Gastrocnemius medialis (tissue), 4 donors: ENCODE data around the gene EEF1A2. TPM values are rescaled to one million over a fixed set of nuclear protein-coding genes. Genes with fewer than 3 reads are reported as not detected.

ENCODE experiments used
- ATAC-seq, 2 donors: fragments of 150-250 bp; one replicate each; pipeline ENCODE4 v1.9.1; 2016
- DNase-seq, 2 donors: peaks; one replicate each; pipeline ENCODE4 v3.0.0-alpha.2; 2019
- H3K27ac ChIP-seq, 4 donors: fragments of 200-600 bp; sonication (generic); 1 replicate in 1 of 4; 2 replicates in 3 of 4; pipeline ENCODE4 v1.5.1; 2016 to 2018; ENCODE audit warnings: mild to moderate bottlenecking in 2 of 4, moderate library complexity in 1 of 4
- H3K27me3 ChIP-seq, 3 donors: fragments of 200-600 bp; sonication (generic) in 2 of 3; 1 replicate in 1 of 3; 2 replicates in 2 of 3; pipeline versions ENCODE4 v1.5.1 to v1.6.0; 2016 to 2019; ENCODE audit warnings: mild to moderate bottlenecking in 1 of 3, moderate library complexity in 1 of 3
- H3K36me3 ChIP-seq, 2 donors: fragments of 200-600 bp; sonication (generic) in 1 of 2; one replicate each; pipeline ENCODE4 v1.5.1; 2017 to 2018
- H3K4me1 ChIP-seq, 2 donors: fragments of 200-600 bp; sonication (generic) in 1 of 2; one replicate each; pipeline ENCODE4 v1.5.1; 2016 to 2017; ENCODE audit warnings: mild to moderate bottlenecking in 2 of 2
- H3K4me3 ChIP-seq, 4 donors: fragments of 200-600 bp; sonication (generic) in 3 of 4; 1 replicate in 1 of 4; 2 replicates in 3 of 4; pipeline ENCODE4 v1.5.1; 2016 to 2019; ENCODE audit warnings: mild to moderate bottlenecking in 2 of 4
- H3K9me3 ChIP-seq, 3 donors: fragments of 200-600 bp; sonication (generic) in 2 of 3; 1 replicate in 1 of 3; 2 replicates in 2 of 3; pipeline ENCODE4 v1.5.1; 2016 to 2019
- POLR2A ChIP-seq, 2 donors: fragments of 450-650 bp; IDR thresholded peaks; one replicate each; pipeline ENCODE4 v1.6.1; 2017; ENCODE audit warnings: antibody characterized with exemption in 2 of 2, mild to moderate bottlenecking in 2 of 2, moderate library complexity in 2 of 2
- in situ Hi-C, 4 donors: fragments of 200-750 bp; cut with MboI; loops; one replicate each; pipeline versions ENCODE4 v1.15.0 to v1.8.0; 2017; ENCODE audit warnings: low sequenced_read_pairs in 4 of 4
- intact Hi-C: fragments of 100-400 bp; cut with DNase I; formaldehyde crosslinking; loops from one replicate; pipeline ENCODE4 v1.15.1; 2023; ENCODE audit warnings: low total_unique reads
- total RNA-seq, 4 donors: library from RNA; depleted of rRNA; stranded (reverse); fragments of >200 nt; gene quantifications; one replicate each; pipeline versions ENCODE4 v1.1.0 to v1.2.3, GENCODE V29; 2016
- TF ChIP-seq, protein P1 (sequence below), 5 experiments: fragments of 450-650 bp in 3 of 5; fragments of 200-600 bp in 2 of 5; sonication (generic) in 2 of 5; IDR thresholded peaks in 4 of 5; conservative IDR thresholded peaks in 1 of 5; 1 replicate in 4 of 5; 2 replicates in 1 of 5; pipeline ENCODE4 v1.5.1; 2016 to 2019; ENCODE audit warnings: antibody characterized with exemption in 5 of 5, mild to moderate bottlenecking in 3 of 5, moderate library complexity in 3 of 5

EEF1A2 gene
- total RNA-seq, 4 donors from 2014 or later, result 1,736 to 2,603 (median 2,395) TPM

- Histone ChIP-seq H3K36me3 (no peaks in the 10 kb centered on the region), H3K27me3 (peaks cover 0 to 13% (median 5%) of the 10 kb centered on the region in 3 donors), H3K4me1 (peaks cover 8 to 16% of the 10 kb centered on the region in 2 donors), H3K27ac (no peak overlapping the region), H3K4me3 (no peak overlapping the region), H3K9me3 (no peaks in the 10 kb centered on the region)
- ATAC-seq (no peak), DNase-seq (no peak)
- no peak for TF ChIP-seq POLR2A (IDR thresholded peaks at IDR 0.05)
- TF ChIP-seq, protein P1, sequence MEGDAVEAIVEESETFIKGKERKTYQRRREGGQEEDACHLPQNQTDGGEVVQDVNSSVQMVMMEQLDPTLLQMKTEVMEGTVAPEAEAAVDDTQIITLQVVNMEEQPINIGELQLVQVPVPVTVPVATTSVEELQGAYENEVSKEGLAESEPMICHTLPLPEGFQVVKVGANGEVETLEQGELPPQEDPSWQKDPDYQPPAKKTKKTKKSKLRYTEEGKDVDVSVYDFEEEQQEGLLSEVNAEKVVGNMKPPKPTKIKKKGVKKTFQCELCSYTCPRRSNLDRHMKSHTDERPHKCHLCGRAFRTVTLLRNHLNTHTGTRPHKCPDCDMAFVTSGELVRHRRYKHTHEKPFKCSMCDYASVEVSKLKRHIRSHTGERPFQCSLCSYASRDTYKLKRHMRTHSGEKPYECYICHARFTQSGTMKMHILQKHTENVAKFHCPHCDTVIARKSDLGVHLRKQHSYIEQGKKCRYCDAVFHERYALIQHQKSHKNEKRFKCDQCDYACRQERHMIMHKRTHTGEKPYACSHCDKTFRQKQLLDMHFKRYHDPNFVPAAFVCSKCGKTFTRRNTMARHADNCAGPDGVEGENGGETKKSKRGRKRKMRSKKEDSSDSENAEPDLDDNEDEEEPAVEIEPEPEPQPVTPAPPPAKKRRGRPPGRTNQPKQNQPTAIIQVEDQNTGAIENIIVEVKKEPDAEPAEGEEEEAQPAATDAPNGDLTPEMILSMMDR (IDR thresholded peaks at IDR 0.05 in 4 of 5, conservative IDR thresholded peaks at IDR 0.05 in 1 of 5), result no peak
- intact Hi-C loops (no loop called here), in situ Hi-C loops (loop anchor here in 1 of 4 donors (25.0 kb wide), 1 partner anchor 112 kb away; the partner anchor contains the start of gene GMEB2)
Observed at GRCh38 chr20:63525185-63525584, 26.3 kb upstream of the EEF1A2 start.

DNA sequence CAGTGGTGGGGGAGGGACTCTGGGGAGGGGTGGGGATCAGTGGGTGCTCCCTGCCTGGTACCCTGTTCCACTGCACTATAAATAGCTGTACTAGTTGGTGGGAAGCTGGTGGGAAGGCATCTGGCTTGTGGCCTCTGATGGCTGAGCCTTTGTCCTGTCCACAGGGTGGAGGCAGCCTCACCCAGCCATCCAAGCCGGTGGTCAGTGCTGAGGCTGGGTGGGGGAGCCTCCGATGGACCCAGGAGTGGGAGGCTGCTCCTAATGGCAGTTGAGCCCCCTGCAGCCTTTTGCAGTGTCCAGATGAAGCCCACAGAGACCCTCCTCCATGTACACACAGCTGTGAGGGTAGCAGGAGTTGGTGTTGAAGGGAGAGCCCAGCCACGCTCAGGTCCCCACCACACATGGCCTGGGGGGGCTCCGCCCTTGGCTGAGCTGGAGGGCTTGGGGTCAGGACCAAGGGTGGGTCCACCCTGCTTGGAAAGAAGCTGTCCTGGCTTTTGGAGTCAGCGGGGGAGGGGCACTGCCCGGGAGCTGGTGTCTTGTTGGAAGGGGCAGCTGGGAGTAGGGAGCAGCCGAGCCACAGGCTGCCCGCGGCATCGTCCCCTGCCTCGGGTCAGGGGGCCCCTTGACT, 24.2 kb upstream of the EEF1A2 start:
- intact Hi-C loops, result no loop called here

GRCh38 chr20:63522091-63522868, 23.4 kb upstream of the EEF1A2 start:
- DNase-seq (no peak), ATAC-seq (no peak)
- Histone ChIP-seq H3K4me1 (peaks cover 12 to 23% of the 10 kb centered on the region in 2 donors), H3K9me3 (no peaks in the 10 kb centered on the region), H3K36me3 (no peaks in the 10 kb centered on the region), H3K4me3 (no peak overlapping the region), H3K27ac (no peak overlapping the region), H3K27me3 (no peaks in the 10 kb centered on the region)
- in situ Hi-C loops, result no loop called here
- TF ChIP-seq POLR2A (IDR thresholded peaks at IDR 0.05), result no peak
- TF ChIP-seq, protein P1 (IDR thresholded peaks at IDR 0.05 in 4 of 5, conservative IDR thresholded peaks at IDR 0.05 in 1 of 5), result no peak
- intact Hi-C loops, result no loop called here

More for the DNA sequence above, 24.2 kb upstream of the EEF1A2 start:
- H3K27ac ChIP-seq, result no peak overlapping the region
- in situ Hi-C loops, result no loop called here
- TF ChIP-seq, protein P1 (IDR thresholded peaks at IDR 0.05 in 4 of 5, conservative IDR thresholded peaks at IDR 0.05 in 1 of 5), result no peak
- TF ChIP-seq POLR2A (IDR thresholded peaks at IDR 0.05), result no peak
- no peaks in the 10 kb centered on the region for H3K27me3 ChIP-seq
- H3K36me3 ChIP-seq, result no peaks in the 10 kb centered on the region
- no peaks in the 10 kb centered on the region for H3K9me3 ChIP-seq
- ATAC-seq (no peak), DNase-seq (no peak)
- H3K4me1 ChIP-seq, result peaks cover 12 to 23% of the 10 kb centered on the region in 2 donors
- no peak overlapping the region for H3K4me3 ChIP-seq

GRCh38 chr20:63521602-63522001, 22.7 kb upstream of the EEF1A2 start:
- H3K4me1 ChIP-seq, result peaks cover 12 to 23% of the 10 kb centered on the region in 2 donors
- no peak for TF ChIP-seq POLR2A (IDR thresholded peaks at IDR 0.05)
- TF ChIP-seq, protein P1 (IDR thresholded peaks at IDR 0.05 in 4 of 5, conservative IDR thresholded peaks at IDR 0.05 in 1 of 5), result no peak
- peak overlapping the region; percentile 75 to 88 (median 85) for H3K4me3 ChIP-seq
- no peaks in the 10 kb centered on the region for H3K9me3 ChIP-seq
- in situ Hi-C loops (no loop called here), intact Hi-C loops (no loop called here)
- no peaks in the 10 kb centered on the region for H3K36me3 ChIP-seq
- H3K27ac ChIP-seq, result no peak overlapping the region
- H3K27me3 ChIP-seq, result no peaks in the 10 kb centered on the region
- no peak for DNase-seq
- no peak for ATAC-seq
